Measurements from ENCODE around the gene RPL12. TPM values are rescaled to one million over a fixed set of nuclear protein-coding genes. Genes with fewer than 3 reads are reported as not detected.

Gene RPL12
- total and polyA plus RNA-seq, 2 of the 13 experiments (the other 11 are each of a cell fraction or from before 2014, with no cell fraction given) = 1,551 to 2,590 TPM

DNA sequence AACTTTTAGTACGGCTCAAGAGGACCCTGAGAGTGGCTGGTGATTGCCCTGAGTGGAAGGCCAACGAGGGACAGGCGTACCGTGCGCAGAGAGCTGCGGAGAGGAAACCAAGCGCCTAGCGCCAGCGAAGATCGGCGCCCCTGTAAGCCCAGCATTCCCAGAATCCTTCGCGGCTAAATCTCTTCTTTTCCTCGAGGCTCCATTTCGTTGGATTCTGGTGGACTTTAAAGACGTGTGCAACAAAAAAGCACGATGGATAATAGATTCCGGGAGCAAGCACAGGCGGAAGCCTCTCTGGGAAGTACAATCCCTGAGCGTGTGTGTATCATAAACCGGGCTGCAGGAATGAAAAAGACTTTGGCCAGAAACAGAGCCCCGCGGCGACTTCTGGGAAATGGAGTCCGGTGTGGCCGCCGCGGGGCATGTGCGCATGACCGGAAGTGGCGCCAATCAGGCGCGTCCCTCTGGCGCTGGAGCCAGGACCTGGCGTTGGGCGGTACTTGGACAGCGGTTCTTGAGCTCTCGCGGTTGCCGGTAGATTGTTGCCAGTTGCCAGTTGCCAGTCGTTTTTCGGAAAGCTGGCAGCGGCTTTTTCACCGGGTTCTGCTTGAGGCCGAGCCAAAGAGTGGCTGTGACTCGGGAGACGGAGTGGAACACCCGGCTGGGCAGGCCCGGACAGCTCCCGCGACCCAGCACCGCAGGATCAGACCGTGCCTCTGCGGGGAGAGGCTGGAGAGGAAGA is 27.1 kb downstream of the RPL12 start, which contains the start of gene ZNF79 (continued):
- TF ChIP-seq, protein P1, sequence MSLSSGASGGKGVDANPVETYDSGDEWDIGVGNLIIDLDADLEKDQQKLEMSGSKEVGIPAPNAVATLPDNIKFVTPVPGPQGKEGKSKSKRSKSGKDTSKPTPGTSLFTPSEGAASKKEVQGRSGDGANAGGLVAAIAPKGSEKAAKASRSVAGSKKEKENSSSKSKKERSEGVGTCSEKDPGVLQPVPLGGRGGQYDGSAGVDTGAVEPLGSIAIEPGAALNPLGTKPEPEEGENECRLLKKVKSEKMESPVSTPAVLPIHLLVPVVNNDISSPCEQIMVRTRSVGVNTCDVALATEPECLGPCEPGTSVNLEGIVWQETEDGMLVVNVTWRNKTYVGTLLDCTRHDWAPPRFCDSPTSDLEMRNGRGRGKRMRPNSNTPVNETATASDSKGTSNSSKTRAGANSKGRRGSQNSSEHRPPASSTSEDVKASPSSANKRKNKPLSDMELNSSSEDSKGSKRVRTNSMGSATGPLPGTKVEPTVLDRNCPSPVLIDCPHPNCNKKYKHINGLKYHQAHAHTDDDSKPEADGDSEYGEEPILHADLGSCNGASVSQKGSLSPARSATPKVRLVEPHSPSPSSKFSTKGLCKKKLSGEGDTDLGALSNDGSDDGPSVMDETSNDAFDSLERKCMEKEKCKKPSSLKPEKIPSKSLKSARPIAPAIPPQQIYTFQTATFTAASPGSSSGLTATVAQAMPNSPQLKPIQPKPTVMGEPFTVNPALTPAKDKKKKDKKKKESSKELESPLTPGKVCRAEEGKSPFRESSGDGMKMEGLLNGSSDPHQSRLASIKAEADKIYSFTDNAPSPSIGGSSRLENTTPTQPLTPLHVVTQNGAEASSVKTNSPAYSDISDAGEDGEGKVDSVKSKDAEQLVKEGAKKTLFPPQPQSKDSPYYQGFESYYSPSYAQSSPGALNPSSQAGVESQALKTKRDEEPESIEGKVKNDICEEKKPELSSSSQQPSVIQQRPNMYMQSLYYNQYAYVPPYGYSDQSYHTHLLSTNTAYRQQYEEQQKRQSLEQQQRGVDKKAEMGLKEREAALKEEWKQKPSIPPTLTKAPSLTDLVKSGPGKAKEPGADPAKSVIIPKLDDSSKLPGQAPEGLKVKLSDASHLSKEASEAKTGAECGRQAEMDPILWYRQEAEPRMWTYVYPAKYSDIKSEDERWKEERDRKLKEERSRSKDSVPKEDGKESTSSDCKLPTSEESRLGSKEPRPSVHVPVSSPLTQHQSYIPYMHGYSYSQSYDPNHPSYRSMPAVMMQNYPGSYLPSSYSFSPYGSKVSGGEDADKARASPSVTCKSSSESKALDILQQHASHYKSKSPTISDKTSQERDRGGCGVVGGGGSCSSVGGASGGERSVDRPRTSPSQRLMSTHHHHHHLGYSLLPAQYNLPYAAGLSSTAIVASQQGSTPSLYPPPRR (CRISPR knock-in tag; IDR thresholded peaks at IDR 0.05; ENCODE audit: borderline replicate concordance) = no peak
- TF ChIP-seq, protein P2, sequence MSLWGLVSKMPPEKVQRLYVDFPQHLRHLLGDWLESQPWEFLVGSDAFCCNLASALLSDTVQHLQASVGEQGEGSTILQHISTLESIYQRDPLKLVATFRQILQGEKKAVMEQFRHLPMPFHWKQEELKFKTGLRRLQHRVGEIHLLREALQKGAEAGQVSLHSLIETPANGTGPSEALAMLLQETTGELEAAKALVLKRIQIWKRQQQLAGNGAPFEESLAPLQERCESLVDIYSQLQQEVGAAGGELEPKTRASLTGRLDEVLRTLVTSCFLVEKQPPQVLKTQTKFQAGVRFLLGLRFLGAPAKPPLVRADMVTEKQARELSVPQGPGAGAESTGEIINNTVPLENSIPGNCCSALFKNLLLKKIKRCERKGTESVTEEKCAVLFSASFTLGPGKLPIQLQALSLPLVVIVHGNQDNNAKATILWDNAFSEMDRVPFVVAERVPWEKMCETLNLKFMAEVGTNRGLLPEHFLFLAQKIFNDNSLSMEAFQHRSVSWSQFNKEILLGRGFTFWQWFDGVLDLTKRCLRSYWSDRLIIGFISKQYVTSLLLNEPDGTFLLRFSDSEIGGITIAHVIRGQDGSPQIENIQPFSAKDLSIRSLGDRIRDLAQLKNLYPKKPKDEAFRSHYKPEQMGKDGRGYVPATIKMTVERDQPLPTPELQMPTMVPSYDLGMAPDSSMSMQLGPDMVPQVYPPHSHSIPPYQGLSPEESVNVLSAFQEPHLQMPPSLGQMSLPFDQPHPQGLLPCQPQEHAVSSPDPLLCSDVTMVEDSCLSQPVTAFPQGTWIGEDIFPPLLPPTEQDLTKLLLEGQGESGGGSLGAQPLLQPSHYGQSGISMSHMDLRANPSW (CRISPR knock-in tag; IDR thresholded peaks at IDR 0.05; ENCODE audit: borderline replicate concordance) = peak; percentile 33; the same call in 1 of the 2 replicates
- TF ChIP-seq HOXD1 (CRISPR knock-in tag; IDR thresholded peaks at IDR 0.05) (peak; percentile 68; the same call in 1 of the 2 replicates), KLF6 (CRISPR knock-in tag; IDR thresholded peaks at IDR 0.05) (0 out of 2 replicates have a peak, but pooled peaks have one; percentile 55), ZNF510 (CRISPR knock-in tag; IDR thresholded peaks at IDR 0.05; ENCODE audit: low read depth) (no peak), ZNF850 (CRISPR knock-in tag; conservative IDR thresholded peaks at IDR 0.05) (no peak), ZNF616 (CRISPR knock-in tag; IDR thresholded peaks at IDR 0.05; ENCODE audit: low read depth) (0 out of 2 replicates have a peak, but pooled peaks have one; percentile 17), RAD21 (CRISPR knock-in tag; IDR thresholded peaks at IDR 0.05) (peak; percentile 48; the same call in 1 of the 2 replicates), ZC3H4 (CRISPR knock-in tag; IDR thresholded peaks at IDR 0.05; ENCODE audit: borderline replicate concordance) (0 out of 2 replicates have a peak, but pooled peaks have one; percentile 13), GATA4 (IDR thresholded peaks at IDR 0.05; ENCODE audit: borderline replicate concordance, low read depth) (0 out of 2 replicates have a peak, but pooled peaks have one; percentile 36), MEIS2 (CRISPR knock-in tag; IDR thresholded peaks at IDR 0.05) (0 out of 2 replicates have a peak, but pooled peaks have one; percentile 10), ZNF788 (CRISPR knock-in tag; IDR thresholded peaks at IDR 0.05; ENCODE audit: borderline replicate concordance) (peak; percentile 12; the same call in 1 of the 2 replicates), HNRNPL (IDR thresholded peaks at IDR 0.05; ENCODE audit: low read depth, low read length) (0 out of 2 replicates have a peak, but pooled peaks have one; percentile 33)
- TF ChIP-seq, protein P3, sequence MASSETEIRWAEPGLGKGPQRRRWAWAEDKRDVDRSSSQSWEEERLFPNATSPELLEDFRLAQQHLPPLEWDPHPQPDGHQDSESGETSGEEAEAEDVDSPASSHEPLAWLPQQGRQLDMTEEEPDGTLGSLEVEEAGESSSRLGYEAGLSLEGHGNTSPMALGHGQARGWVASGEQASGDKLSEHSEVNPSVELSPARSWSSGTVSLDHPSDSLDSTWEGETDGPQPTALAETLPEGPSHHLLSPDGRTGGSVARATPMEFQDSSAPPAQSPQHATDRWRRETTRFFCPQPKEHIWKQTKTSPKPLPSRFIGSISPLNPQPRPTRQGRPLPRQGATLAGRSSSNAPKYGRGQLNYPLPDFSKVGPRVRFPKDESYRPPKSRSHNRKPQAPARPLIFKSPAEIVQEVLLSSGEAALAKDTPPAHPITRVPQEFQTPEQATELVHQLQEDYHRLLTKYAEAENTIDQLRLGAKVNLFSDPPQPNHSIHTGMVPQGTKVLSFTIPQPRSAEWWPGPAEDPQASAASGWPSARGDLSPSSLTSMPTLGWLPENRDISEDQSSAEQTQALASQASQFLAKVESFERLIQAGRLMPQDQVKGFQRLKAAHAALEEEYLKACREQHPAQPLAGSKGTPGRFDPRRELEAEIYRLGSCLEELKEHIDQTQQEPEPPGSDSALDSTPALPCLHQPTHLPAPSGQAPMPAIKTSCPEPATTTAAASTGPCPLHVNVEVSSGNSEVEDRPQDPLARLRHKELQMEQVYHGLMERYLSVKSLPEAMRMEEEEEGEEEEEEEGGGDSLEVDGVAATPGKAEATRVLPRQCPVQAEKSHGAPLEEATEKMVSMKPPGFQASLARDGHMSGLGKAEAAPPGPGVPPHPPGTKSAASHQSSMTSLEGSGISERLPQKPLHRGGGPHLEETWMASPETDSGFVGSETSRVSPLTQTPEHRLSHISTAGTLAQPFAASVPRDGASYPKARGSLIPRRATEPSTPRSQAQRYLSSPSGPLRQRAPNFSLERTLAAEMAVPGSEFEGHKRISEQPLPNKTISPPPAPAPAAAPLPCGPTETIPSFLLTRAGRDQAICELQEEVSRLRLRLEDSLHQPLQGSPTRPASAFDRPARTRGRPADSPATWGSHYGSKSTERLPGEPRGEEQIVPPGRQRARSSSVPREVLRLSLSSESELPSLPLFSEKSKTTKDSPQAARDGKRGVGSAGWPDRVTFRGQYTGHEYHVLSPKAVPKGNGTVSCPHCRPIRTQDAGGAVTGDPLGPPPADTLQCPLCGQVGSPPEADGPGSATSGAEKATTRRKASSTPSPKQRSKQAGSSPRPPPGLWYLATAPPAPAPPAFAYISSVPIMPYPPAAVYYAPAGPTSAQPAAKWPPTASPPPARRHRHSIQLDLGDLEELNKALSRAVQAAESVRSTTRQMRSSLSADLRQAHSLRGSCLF (CRISPR knock-in tag; IDR thresholded peaks at IDR 0.05; ENCODE audit: borderline replicate concordance) = 0 out of 2 replicates have a peak, but pooled peaks have one; percentile 48

All from HepG2 (cell line).